Natural killer cell (primary cell): ENCODE measurements around the gene E2F6. TPM values are rescaled to one million over a fixed set of nuclear protein-coding genes. Genes with fewer than 3 reads are reported as not detected.

Source experiments
- ATAC-seq, 3 donors: fragments of 150-1000 bp in 2 of 3; fragments of 200-7000 bp in 1 of 3; cut with Tn5 transposase; 1 replicate in 1 of 3; 2 replicates in 2 of 3; pipeline ENCODE4 v1.10.0; 2021; ENCODE audit warnings: mild to moderate bottlenecking in 2 of 3, moderate library complexity in 2 of 3
- DNase-seq, 2 donors: peaks; one replicate each; pipeline versions ENCODE4 v3.0.0 to v3.0.0-alpha.2; 2013 to 2021; ENCODE audit warnings: mixed read lengths in 1 of 2
- H3K27ac ChIP-seq: one replicate; pipeline ENCODE4 v1.5.1; 2013; ENCODE audit warnings: mild to moderate bottlenecking, low read length
- H3K27me3 ChIP-seq: one replicate; pipeline ENCODE4 v1.6.1; 2013; ENCODE audit warnings: low read length; ENCODE audit not compliant: control insufficient read depth, insufficient read depth
- H3K36me3 ChIP-seq: one replicate; pipeline ENCODE4 v1.6.1; 2013; ENCODE audit warnings: low read length; ENCODE audit not compliant: control insufficient read depth, insufficient read depth
- H3K4me1 ChIP-seq: one replicate; pipeline ENCODE4 v1.6.1; 2013; ENCODE audit warnings: low read length; ENCODE audit not compliant: control insufficient read depth, insufficient read depth
- H3K4me3 ChIP-seq: one replicate; pipeline ENCODE4 v1.5.1; 2013; ENCODE audit warnings: low read length
- H3K9me3 ChIP-seq: one replicate; pipeline ENCODE4 v1.6.1; 2013; ENCODE audit warnings: low read length; ENCODE audit not compliant: control insufficient read depth, insufficient read depth
- H3K27ac Mint-ChIP-seq, 2 donors: one replicate each; pipeline ENCODE4 v1.8.0; 2022; ENCODE audit warnings: mild to moderate bottlenecking in 2 of 2, mixed read lengths in 2 of 2, moderate library complexity in 1 of 2
- H3K27me3 Mint-ChIP-seq, 2 donors: one replicate each; pipeline ENCODE4 v1.8.0; 2022; ENCODE audit warnings: low read depth in 2 of 2, mixed read lengths in 2 of 2
- H3K36me3 Mint-ChIP-seq: one replicate; pipeline ENCODE4 v1.8.0; 2022; ENCODE audit warnings: mixed read lengths
- H3K4me1 Mint-ChIP-seq, 2 donors: one replicate each; pipeline ENCODE4 v1.8.0; 2022; ENCODE audit warnings: mixed read lengths in 2 of 2
- H3K4me3 Mint-ChIP-seq: one replicate; pipeline ENCODE4 v1.8.0; 2022; ENCODE audit warnings: mild to moderate bottlenecking, moderate library complexity, mixed read lengths
- H3K9me3 Mint-ChIP-seq, 2 donors: one replicate each; pipeline ENCODE4 v1.8.0; 2022; ENCODE audit warnings: mixed read lengths in 2 of 2
- CTCF ChIP-seq: fragments of 200-600 bp; IDR thresholded peaks from one replicate; pipeline ENCODE4 v1.8.0; 2022; ENCODE audit warnings: antibody characterized with exemption
- WGBS: methylation state at CpG from one replicate; pipeline ENCODE4 v1.1.7; 2013; ENCODE audit warnings: missing lambda C conversion rate; ENCODE audit not compliant: insufficient coverage; 5-methylcytosine and 5-hydroxymethylcytosine counted together
- intact Hi-C: fragments of 100-400 bp; cut with micrococcal nuclease; formaldehyde crosslinking; loops from one replicate; pipeline ENCODE4 v1.14.2; 2022
- total RNA-seq, 4 donors: library from RNA; stranded (reverse); fragments of 120-200 nt in 1 of 4; gene quantifications; one replicate each; pipeline versions ENCODE4 v1.2.3 to v1.2.4, GENCODE V29; 2013 to 2022

Gene E2F6
- total RNA-seq, 3 donors from 2014 or later (not counting 1 experiment from before 2014, with no cell fraction given): 4.6 to 9.6 (median 8.3) TPM

GRCh38 chr2:11422901-11423435 is 43.0 kb downstream of the E2F6 start:
- no peak overlapping the region for H3K4me3 Mint-ChIP-seq
- no peaks in the 10 kb centered on the region for H3K27me3 Mint-ChIP-seq
- TF ChIP-seq CTCF: no peak
- peaks cover 0 to 3% of the 10 kb centered on the region in 2 donors for H3K9me3 Mint-ChIP-seq
- H3K4me3 ChIP-seq: no peak overlapping the region
- intact Hi-C loops: no loop called here
- H3K27me3 ChIP-seq: no peaks in the 10 kb centered on the region
- peaks cover 6% of the 10 kb centered on the region for H3K36me3 Mint-ChIP-seq
- no peak overlapping the region for H3K27ac ChIP-seq
- peaks cover 2% of the 10 kb centered on the region for H3K9me3 ChIP-seq
- H3K27ac Mint-ChIP-seq: no peak overlapping the region
- DNase-seq (no peak), ATAC-seq (no peak)
- WGBS: 94% methylated on average over 4 of the region's 4 CpGs
- H3K4me1 ChIP-seq: no peaks in the 10 kb centered on the region
- no peaks in the 10 kb centered on the region for H3K4me1 Mint-ChIP-seq
- H3K36me3 ChIP-seq: no peaks in the 10 kb centered on the region

GRCh38 chr2:11422491-11422865 is 43.5 kb downstream of the E2F6 start:
- Mint-ChIP-seq H3K27ac (no peak overlapping the region), H3K27me3 (no peaks in the 10 kb centered on the region), H3K36me3 (peaks cover 8% of the 10 kb centered on the region), H3K9me3 (peaks cover 0 to 3% of the 10 kb centered on the region in 2 donors), H3K4me3 (no peak overlapping the region), H3K4me1 (no peaks in the 10 kb centered on the region)
- Histone ChIP-seq H3K4me3 (no peak overlapping the region), H3K27me3 (no peaks in the 10 kb centered on the region), H3K4me1 (no peaks in the 10 kb centered on the region), H3K27ac (no peak overlapping the region), H3K36me3 (no peaks in the 10 kb centered on the region), H3K9me3 (peaks cover 7% of the 10 kb centered on the region)
- DNase-seq: no peak
- no peak for TF ChIP-seq CTCF
- intact Hi-C loops: no loop called here
- WGBS: 86% methylated on average over 5 of the region's 5 CpGs
- no peak for ATAC-seq

- no peak for DNase-seq
- H3K4me1 ChIP-seq: no peaks in the 10 kb centered on the region
- peaks cover 9% of the 10 kb centered on the region for H3K9me3 ChIP-seq
- H3K27me3 ChIP-seq: no peaks in the 10 kb centered on the region
- 85% methylated on average over 5 of the region's 7 CpGs for WGBS
- H3K4me3 Mint-ChIP-seq: no peak overlapping the region
- H3K36me3 ChIP-seq: no peaks in the 10 kb centered on the region
- H3K9me3 Mint-ChIP-seq: peaks cover 0 to 3% of the 10 kb centered on the region in 2 donors
- ATAC-seq: no peak
- no peak overlapping the region for H3K4me3 ChIP-seq
- no peaks in the 10 kb centered on the region for H3K4me1 Mint-ChIP-seq
- no peak overlapping the region for H3K27ac ChIP-seq
- intact Hi-C loops: no loop called here
- TF ChIP-seq CTCF: no peak
- no peak overlapping the region for H3K27ac Mint-ChIP-seq
- H3K27me3 Mint-ChIP-seq: no peaks in the 10 kb centered on the region
- peaks cover 8% of the 10 kb centered on the region for H3K36me3 Mint-ChIP-seq
Measured at GRCh38 chr2:11421863-11422490, 44.0 kb downstream of the E2F6 start.

GRCh38 chr2:11420671-11421070 is 45.3 kb downstream of the E2F6 start:
- ATAC-seq: peak in 1 of 3 donors; percentile 44

More at GRCh38 chr2:11420671-11421070, 45.3 kb downstream of the E2F6 start:
- Histone ChIP-seq H3K36me3 (no peaks in the 10 kb centered on the region), H3K4me1 (no peaks in the 10 kb centered on the region), H3K27ac (no peak overlapping the region), H3K27me3 (no peaks in the 10 kb centered on the region), H3K9me3 (peaks cover 9% of the 10 kb centered on the region), H3K4me3 (no peak overlapping the region)
- peaks cover 0 to 5% of the 10 kb centered on the region in 2 donors for H3K27me3 Mint-ChIP-seq
- no peak for TF ChIP-seq CTCF
- intact Hi-C loops: no loop called here
- H3K27ac Mint-ChIP-seq: no peak overlapping the region
- peaks cover 8% of the 10 kb centered on the region for H3K36me3 Mint-ChIP-seq
- WGBS: 90% methylated on average over 9 of the region's 9 CpGs
- peaks cover 0 to 3% of the 10 kb centered on the region in 2 donors for H3K9me3 Mint-ChIP-seq
- H3K4me1 Mint-ChIP-seq: no peaks in the 10 kb centered on the region
- no peak for DNase-seq
- no peak overlapping the region for H3K4me3 Mint-ChIP-seq
